ENCODE data around the gene EP400. TPM values are rescaled to one million over a fixed set of nuclear protein-coding genes. Genes with fewer than 3 reads are reported as not detected.
"Not testable (repeated sequence)": the region's sequence is repeated elsewhere in the genome, so short reads cannot be mapped to it uniquely, and the experiment has no call there.

The EP400 gene
- total RNA-seq, 1 donor = 20.5 TPM

- Histone ChIP-seq H3K4me3 (ENCODE audit: low read length) (no peak overlapping the region), H3K9me3 (ENCODE audit: low read depth, low read length) (no peaks in the 10 kb centered on the region), H3K4me1 (ENCODE audit: insufficient read depth, low read length) (peaks cover 12% of the 10 kb centered on the region), H3K27me3 (ENCODE audit: insufficient read depth, low read length) (no peaks in the 10 kb centered on the region)
These were observed 29.9 kb downstream of the EP400 start for GRCh38 chr12:131979606-131980005.

GRCh38 chr12:131980263-131980662 is 30.5 kb downstream of the EP400 start:
- Histone ChIP-seq H3K4me3 (ENCODE audit: low read length) (no peak overlapping the region), H3K4me1 (ENCODE audit: insufficient read depth, low read length) (peaks cover 18% of the 10 kb centered on the region), H3K9me3 (ENCODE audit: low read depth, low read length) (no peaks in the 10 kb centered on the region), H3K27me3 (ENCODE audit: insufficient read depth, low read length) (no peaks in the 10 kb centered on the region)

GRCh38 chr12:131981388-131981787 is 31.6 kb downstream of the EP400 start:
- Histone ChIP-seq H3K4me3 (ENCODE audit: low read length) (no peak overlapping the region), H3K4me1 (ENCODE audit: insufficient read depth, low read length) (peaks cover 26% of the 10 kb centered on the region), H3K27me3 (ENCODE audit: insufficient read depth, low read length) (no peaks in the 10 kb centered on the region), H3K9me3 (ENCODE audit: low read depth, low read length) (no peaks in the 10 kb centered on the region)

GRCh38 chr12:131982041-131982440 is 32.3 kb downstream of the EP400 start:
- H3K9me3 ChIP-seq (ENCODE audit: low read depth, low read length) = no peaks in the 10 kb centered on the region
- no peak overlapping the region for H3K4me3 ChIP-seq (ENCODE audit: low read length)
- no peaks in the 10 kb centered on the region for H3K27me3 ChIP-seq (ENCODE audit: insufficient read depth, low read length)

GRCh38 chr12:131983026-131983425 is 33.3 kb downstream of the EP400 start:
- Histone ChIP-seq H3K9me3 (ENCODE audit: low read depth, low read length) (no peaks in the 10 kb centered on the region), H3K4me3 (ENCODE audit: low read length) (no peak overlapping the region), H3K27me3 (ENCODE audit: insufficient read depth, low read length) (no peaks in the 10 kb centered on the region), H3K4me1 (ENCODE audit: insufficient read depth, low read length) (peaks cover 34% of the 10 kb centered on the region)

More at GRCh38 chr12:131982041-131982440, 32.3 kb downstream of the EP400 start:
- peaks cover 33% of the 10 kb centered on the region for H3K4me1 ChIP-seq (ENCODE audit: insufficient read depth, low read length)

- no peaks in the 10 kb centered on the region for H3K27me3 ChIP-seq (ENCODE audit: insufficient read depth, low read length)
- no peaks in the 10 kb centered on the region for H3K9me3 ChIP-seq (ENCODE audit: low read depth, low read length)
- no peak overlapping the region for H3K4me3 ChIP-seq (ENCODE audit: low read length)
- peaks cover 34% of the 10 kb centered on the region for H3K4me1 ChIP-seq (ENCODE audit: insufficient read depth, low read length)
These were observed 33.8 kb downstream of the EP400 start for GRCh38 chr12:131983554-131983953.

- no peak overlapping the region for H3K4me3 ChIP-seq (ENCODE audit: low read length)
- H3K9me3 ChIP-seq (ENCODE audit: low read depth, low read length) = no peaks in the 10 kb centered on the region
- peaks cover 34% of the 10 kb centered on the region for H3K4me1 ChIP-seq (ENCODE audit: insufficient read depth, low read length)
- no peaks in the 10 kb centered on the region for H3K27me3 ChIP-seq (ENCODE audit: insufficient read depth, low read length)
These were observed 34.6 kb downstream of the EP400 start for GRCh38 chr12:131984334-131984733.

GRCh38 chr12:131985510-131985875 is 35.8 kb downstream of the EP400 start:
- Histone ChIP-seq H3K4me3 (ENCODE audit: low read length) (peak overlapping the region; percentile 15), H3K4me1 (ENCODE audit: insufficient read depth, low read length) (peaks cover 34% of the 10 kb centered on the region)
- H3K27me3 ChIP-seq (ENCODE audit: insufficient read depth, low read length); H3K9me3 ChIP-seq (ENCODE audit: low read depth, low read length): not testable (repeated sequence)

GRCh38 chr12:131986361-131986760 is 36.6 kb downstream of the EP400 start:
- Histone ChIP-seq H3K9me3 (ENCODE audit: low read depth, low read length) (no peaks in the 10 kb centered on the region), H3K4me1 (ENCODE audit: insufficient read depth, low read length) (peaks cover 34% of the 10 kb centered on the region), H3K27me3 (ENCODE audit: insufficient read depth, low read length) (no peaks in the 10 kb centered on the region), H3K4me3 (ENCODE audit: low read length) (no peak overlapping the region)

GRCh38 chr12:131986910-131987309 is 37.2 kb downstream of the EP400 start:
- H3K4me1 ChIP-seq (ENCODE audit: insufficient read depth, low read length) = peaks cover 34% of the 10 kb centered on the region
- no peak overlapping the region for H3K4me3 ChIP-seq (ENCODE audit: low read length)
- no peaks in the 10 kb centered on the region for H3K27me3 ChIP-seq (ENCODE audit: insufficient read depth, low read length)
- H3K9me3 ChIP-seq (ENCODE audit: low read depth, low read length) = no peaks in the 10 kb centered on the region

GRCh38 chr12:131987552-131987951 is 37.8 kb downstream of the EP400 start:
- H3K4me3 ChIP-seq (ENCODE audit: low read length) = no peak overlapping the region

GRCh38 chr12:131988054-131988796 is 38.5 kb downstream of the EP400 start:
- Histone ChIP-seq H3K27me3 (ENCODE audit: insufficient read depth, low read length) (no peaks in the 10 kb centered on the region), H3K4me3 (ENCODE audit: low read length) (no peak overlapping the region), H3K4me1 (ENCODE audit: insufficient read depth, low read length) (peaks cover 34% of the 10 kb centered on the region), H3K9me3 (ENCODE audit: low read depth, low read length) (no peaks in the 10 kb centered on the region)

More at GRCh38 chr12:131987552-131987951, 37.8 kb downstream of the EP400 start:
- H3K4me1 ChIP-seq (ENCODE audit: insufficient read depth, low read length) = peaks cover 34% of the 10 kb centered on the region
- H3K9me3 ChIP-seq (ENCODE audit: low read depth, low read length) = no peaks in the 10 kb centered on the region
- H3K27me3 ChIP-seq (ENCODE audit: insufficient read depth, low read length) = no peaks in the 10 kb centered on the region

- H3K9me3 ChIP-seq (ENCODE audit: low read depth, low read length) = no peaks in the 10 kb centered on the region
- H3K27me3 ChIP-seq (ENCODE audit: insufficient read depth, low read length) = no peaks in the 10 kb centered on the region
- peaks cover 27% of the 10 kb centered on the region for H3K4me1 ChIP-seq (ENCODE audit: insufficient read depth, low read length)
- H3K4me3 ChIP-seq (ENCODE audit: low read length) = no peak overlapping the region
These were observed 39.3 kb downstream of the EP400 start for GRCh38 chr12:131989021-131989420.

- Histone ChIP-seq H3K4me1 (ENCODE audit: insufficient read depth, low read length) (peaks cover 16% of the 10 kb centered on the region), H3K27me3 (ENCODE audit: insufficient read depth, low read length) (no peaks in the 10 kb centered on the region)
These were observed 40.6 kb downstream of the EP400 start for GRCh38 chr12:131990066-131990979.

GRCh38 chr12:131990980-131991305 is 41.2 kb downstream of the EP400 start:
- no peaks in the 10 kb centered on the region for H3K9me3 ChIP-seq (ENCODE audit: low read depth, low read length)
- no peak overlapping the region for H3K4me3 ChIP-seq (ENCODE audit: low read length)
- H3K4me1 ChIP-seq (ENCODE audit: insufficient read depth, low read length) = peaks cover 12% of the 10 kb centered on the region
- H3K27me3 ChIP-seq (ENCODE audit: insufficient read depth, low read length) = no peaks in the 10 kb centered on the region

More at GRCh38 chr12:131990066-131990979, 40.6 kb downstream of the EP400 start:
- Histone ChIP-seq H3K4me3 (ENCODE audit: low read length) (no peak overlapping the region), H3K9me3 (ENCODE audit: low read depth, low read length) (no peaks in the 10 kb centered on the region)

Data from mononuclear cell (primary cell).